Testis (tissue), 3 donors: ENCODE results near the gene LRRC19. TPM values are rescaled to one million over a fixed set of nuclear protein-coding genes. Genes with fewer than 3 reads are reported as not detected.

Experiments
- DNase-seq: peaks from one replicate; pipeline ENCODE4 v3.0.0-alpha.2; 2019
- H3K27ac ChIP-seq, 2 donors: fragments of 200-600 bp; sonication (generic); one replicate each; pipeline ENCODE4 v1.5.1; 2019
- H3K27me3 ChIP-seq: fragments of 200-600 bp; sonication (generic); one replicate; pipeline ENCODE4 v1.5.1; 2019
- H3K36me3 ChIP-seq: fragments of 200-600 bp; sonication (generic); one replicate; pipeline ENCODE4 v1.5.1; 2017; ENCODE audit warnings: low read depth; ENCODE audit errors: missing control alignments
- H3K4me1 ChIP-seq: fragments of 200-600 bp; sonication (generic); one replicate; pipeline ENCODE4 v1.5.1; 2019
- H3K4me3 ChIP-seq, 2 donors: fragments of 200-600 bp; sonication (generic); one replicate each; pipeline ENCODE4 v1.5.1; 2017 to 2019
- H3K9me3 ChIP-seq: fragments of 200-600 bp; sonication (generic); one replicate; pipeline ENCODE4 v1.5.1; 2017
- CTCF ChIP-seq, 3 experiments: fragments of 450-650 bp in 2 of 3; fragments of 200-600 bp in 1 of 3; sonication (generic) in 1 of 3; IDR thresholded peaks; one replicate each; pipeline ENCODE4 v1.5.1; 2016 to 2019; ENCODE audit warnings: antibody characterized with exemption in 3 of 3, mild to moderate bottlenecking in 2 of 3, moderate library complexity in 1 of 3
- POLR2A ChIP-seq: fragments of 450-650 bp; IDR thresholded peaks from one replicate; pipeline ENCODE4 v1.6.1; 2017; ENCODE audit warnings: antibody characterized with exemption, mild to moderate bottlenecking, moderate library complexity
- WGBS, 2 donors: methylation state at CpG; one replicate each; pipeline ENCODE4 v1.1.5; 2018; 5-methylcytosine and 5-hydroxymethylcytosine counted together
- intact Hi-C: fragments of 100-400 bp; cut with DNase I; formaldehyde crosslinking; loops from one replicate; pipeline ENCODE4 v1.15.1; 2023; ENCODE audit warnings: low total_unique reads
- polyA plus RNA-seq: library from polyadenylated mRNA; stranded (reverse); fragments of 350-450 nt; fragmentation: Illumina TruSeq; extraction: RNeasy Lipid Tissue Mini Kit (QIAGEN cat#74804); gene quantifications from one replicate; pipeline ENCODE4 v1.2.3, GENCODE V29; 2014; ENCODE audit warnings: low read depth, low replicate concordance; ENCODE audit not compliant: insufficient read depth
- total RNA-seq, 2 donors: library from RNA; depleted of rRNA; stranded (reverse); fragments of >200 nt; gene quantifications; one replicate each; pipeline ENCODE4 v1.2.3, GENCODE V29; 2016

Gene LRRC19
- total and polyA plus RNA-seq, 3 donors from 2014 or later, result 0.08 to 0.38 TPM; not detected in 1

- peak; percentile 21 to 80 (median 72) for TF ChIP-seq CTCF (IDR thresholded peaks at IDR 0.05)
- TF ChIP-seq POLR2A, result no peak
- Histone ChIP-seq H3K27me3 (no peaks in the 10 kb centered on the region), H3K4me1 (no peaks in the 10 kb centered on the region), H3K36me3 (no peaks in the 10 kb centered on the region), H3K4me3 (no peak overlapping the region), H3K9me3 (no peaks in the 10 kb centered on the region), H3K27ac (no peak overlapping the region)
- intact Hi-C loops, result no loop called here
- 19 to 28% methylated on average over 4 of the region's 4 CpGs for WGBS, 2 donors
- DNase-seq, result peak; percentile 77
Measured at GRCh38 chr9:27033815-27034403, 28.4 kb upstream of the LRRC19 start.

- no peaks in the 10 kb centered on the region for H3K4me1 ChIP-seq
- no peaks in the 10 kb centered on the region for H3K36me3 ChIP-seq
- DNase-seq, result no peak
- H3K27me3 ChIP-seq, result no peaks in the 10 kb centered on the region
- no peak overlapping the region for H3K4me3 ChIP-seq
- intact Hi-C loops, result no loop called here
- no peak overlapping the region for H3K27ac ChIP-seq
- WGBS, 2 donors, result 87 to 93% methylated on average over 7 of the region's 7 CpGs
- TF ChIP-seq CTCF (IDR thresholded peaks at IDR 0.05) (no peak), POLR2A (no peak)
- no peaks in the 10 kb centered on the region for H3K9me3 ChIP-seq
Measured at GRCh38 chr9:27029186-27029585, 23.7 kb upstream of the LRRC19 start.

- no peaks in the 10 kb centered on the region for H3K9me3 ChIP-seq
- DNase-seq, result no peak
- no peak overlapping the region for H3K27ac ChIP-seq
- intact Hi-C loops, result no loop called here
- no peaks in the 10 kb centered on the region for H3K27me3 ChIP-seq
- no peak for TF ChIP-seq POLR2A
- H3K4me1 ChIP-seq, result no peaks in the 10 kb centered on the region
- H3K4me3 ChIP-seq, result no peak overlapping the region
- 95 to 96% methylated on average over 5 of the region's 5 CpGs for WGBS, 2 donors
- H3K36me3 ChIP-seq, result no peaks in the 10 kb centered on the region
Measured at GRCh38 chr9:27022920-27023319, 17.4 kb upstream of the LRRC19 start.

GRCh38 chr9:27019589-27019988 lies 14.1 kb upstream of the LRRC19 start:
- Histone ChIP-seq H3K27ac (no peak overlapping the region), H3K4me1 (no peaks in the 10 kb centered on the region), H3K27me3 (no peaks in the 10 kb centered on the region), H3K36me3 (no peaks in the 10 kb centered on the region), H3K9me3 (no peaks in the 10 kb centered on the region), H3K4me3 (no peak overlapping the region)
- intact Hi-C loops, result no loop called here
- TF ChIP-seq POLR2A, result no peak
- TF ChIP-seq CTCF (IDR thresholded peaks at IDR 0.05), result no peak
- no peak for DNase-seq

GRCh38 chr9:27003426-27004077 lies 1.9 kb downstream of the LRRC19 start:
- no peaks in the 10 kb centered on the region for H3K9me3 ChIP-seq
- no peak overlapping the region for H3K4me3 ChIP-seq
- H3K27me3 ChIP-seq, result no peaks in the 10 kb centered on the region
- no peak for DNase-seq
- no peak for TF ChIP-seq POLR2A
- TF ChIP-seq CTCF (IDR thresholded peaks at IDR 0.05), result no peak
- 89 to 95% methylated on average over 3 of the region's 3 CpGs for WGBS, 2 donors
- H3K36me3 ChIP-seq, result no peaks in the 10 kb centered on the region
- intact Hi-C loops, result no loop called here
- H3K27ac ChIP-seq, result no peak overlapping the region
- H3K4me1 ChIP-seq, result no peaks in the 10 kb centered on the region
